Muscle of arm (tissue), 12 donors: ENCODE results near the gene SIGLEC7. TPM values are rescaled to one million over a fixed set of nuclear protein-coding genes. Genes with fewer than 3 reads are reported as not detected.

Experiments used
- polyA plus RNA-seq, 12 donors: library from polyadenylated mRNA; unstranded; fragments of 120-200 nt; gene quantifications; one replicate each; pipeline ENCODE4 v1.2.1, GENCODE V29; 2013; ENCODE audit not compliant: insufficient read length in 12 of 12

The SIGLEC7 gene
- polyA plus RNA-seq, 12 donors = 0.19 to 1.8 (median 0.53) TPM; not detected in 2

Other genes with a start within 250 kb of the SIGLEC7 start
- gene KLK4, start 230.9 kb upstream of the SIGLEC7 start, polyA plus RNA-seq = under 1 TPM in 1 of 12 donors, not detected in 11; 0.21 TPM
- gene KLK5, start 189.3 kb upstream of the SIGLEC7 start, polyA plus RNA-seq = under 1 TPM in 1 of 12 donors, not detected in 11; 0.32 TPM
- gene KLK6, start 172.7 kb upstream of the SIGLEC7 start, polyA plus RNA-seq = under 1 TPM in 4 of 12 donors, not detected in 8; 0.22 to 0.50 (median 0.39) TPM
- gene KLK7, start 158.4 kb upstream of the SIGLEC7 start, polyA plus RNA-seq = under 1 TPM in 8 of 12 donors, not detected in 4; 0.07 to 0.66 (median 0.14) TPM
- 1 to 10 TPM in 3 of 12 donors, not detected in 9; 1.0 to 2.3 (median 1.8) TPM for gene KLK8, start 140.7 kb upstream of the SIGLEC7 start, polyA plus RNA-seq
- 1 to 10 TPM in 1 of 12 donors, under 1 TPM in 7, not detected in 4; 0.05 to 2.1 (median 0.19) TPM for gene KLK10, start 122.6 kb upstream of the SIGLEC7 start, polyA plus RNA-seq
- gene KLK11, start 115.7 kb upstream of the SIGLEC7 start, polyA plus RNA-seq = 1 to 10 TPM in 3 of 12 donors, not detected in 9; 2.0 to 9.1 (median 3.5) TPM
- gene KLK12, start 107.3 kb upstream of the SIGLEC7 start, polyA plus RNA-seq = not detected
- 1 to 10 TPM in 1 of 12 donors, under 1 TPM in 2, not detected in 9; 0.48 to 1.5 (median 0.61) TPM for gene KLK13, start 77.2 kb upstream of the SIGLEC7 start, polyA plus RNA-seq
- under 1 TPM in 9 of 12 donors, not detected in 3; 0.12 to 0.80 (median 0.21) TPM for gene KLK14, start 59.4 kb upstream of the SIGLEC7 start, polyA plus RNA-seq
- 1 to 10 TPM in 11 of 12 donors, not detected in 1; 1.1 to 5.1 (median 2.2) TPM for gene CTU1, start 33.9 kb upstream of the SIGLEC7 start, polyA plus RNA-seq
- gene SIGLEC9, start 17.4 kb upstream of the SIGLEC7 start, polyA plus RNA-seq = 1 to 10 TPM in 4 of 12 donors, under 1 TPM in 6, not detected in 2; 0.41 to 2.3 (median 0.87) TPM
- 1 to 10 TPM in 10 of 12 donors, not detected in 2; 1.4 to 6.3 (median 3.0) TPM for gene CD33, start 82.8 kb downstream of the SIGLEC7 start, polyA plus RNA-seq
- not detected for gene SIGLECL1, start 108.8 kb downstream of the SIGLEC7 start, polyA plus RNA-seq
- under 1 TPM in 8 of 12 donors, not detected in 4; 0.07 to 0.61 (median 0.18) TPM for gene IGLON5, start 169.3 kb downstream of the SIGLEC7 start, polyA plus RNA-seq
- gene VSIG10L, start 199.8 kb downstream of the SIGLEC7 start, polyA plus RNA-seq = 1 to 10 TPM in 7 of 12 donors, under 1 TPM in 3, not detected in 2; 0.74 to 2.2 (median 1.2) TPM
- gene ETFB, start 224.1 kb downstream of the SIGLEC7 start, polyA plus RNA-seq = 10 to 100 TPM in 11 of 12 donors, not detected in 1; 34.1 to 50.4 (median 38.8) TPM
- gene CLDND2, start 226.7 kb downstream of the SIGLEC7 start, polyA plus RNA-seq = 1 to 10 TPM in 3 of 12 donors, under 1 TPM in 6, not detected in 3; 0.53 to 1.9 (median 0.90) TPM
- 1 to 10 TPM in 10 of 12 donors, not detected in 2; 1.1 to 6.1 (median 2.3) TPM for gene NKG7, start 230.4 kb downstream of the SIGLEC7 start, polyA plus RNA-seq
- gene LIM2, start 245.7 kb downstream of the SIGLEC7 start, polyA plus RNA-seq = not detected
- under 1 TPM in 1 of 12 donors, not detected in 11; 0.50 TPM for gene C19orf84, start 248.3 kb downstream of the SIGLEC7 start, polyA plus RNA-seq